Measurements from ENCODE around the gene FAM171A2.

DNA sequence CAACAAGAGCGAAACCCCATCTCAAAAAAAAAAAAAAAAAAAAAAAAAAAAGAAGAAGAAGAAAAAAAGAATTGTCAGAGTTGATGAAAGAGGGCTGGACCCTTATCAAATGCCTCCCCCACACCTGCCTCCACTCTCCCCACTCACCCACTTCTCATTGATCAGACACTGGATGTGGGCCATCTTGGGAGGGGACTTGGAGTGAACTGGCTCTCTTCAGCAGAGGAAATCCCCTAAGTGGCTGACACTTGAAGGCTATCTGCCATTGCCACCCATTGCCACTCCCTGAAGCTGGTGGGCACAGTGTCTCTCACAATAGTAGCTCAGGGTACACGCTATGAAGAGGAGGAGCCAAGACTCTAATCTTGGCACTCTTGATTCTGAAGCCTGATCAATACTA is 24.2 kb upstream of the FAM171A2 start:
- TF ChIP-seq, protein P1, sequence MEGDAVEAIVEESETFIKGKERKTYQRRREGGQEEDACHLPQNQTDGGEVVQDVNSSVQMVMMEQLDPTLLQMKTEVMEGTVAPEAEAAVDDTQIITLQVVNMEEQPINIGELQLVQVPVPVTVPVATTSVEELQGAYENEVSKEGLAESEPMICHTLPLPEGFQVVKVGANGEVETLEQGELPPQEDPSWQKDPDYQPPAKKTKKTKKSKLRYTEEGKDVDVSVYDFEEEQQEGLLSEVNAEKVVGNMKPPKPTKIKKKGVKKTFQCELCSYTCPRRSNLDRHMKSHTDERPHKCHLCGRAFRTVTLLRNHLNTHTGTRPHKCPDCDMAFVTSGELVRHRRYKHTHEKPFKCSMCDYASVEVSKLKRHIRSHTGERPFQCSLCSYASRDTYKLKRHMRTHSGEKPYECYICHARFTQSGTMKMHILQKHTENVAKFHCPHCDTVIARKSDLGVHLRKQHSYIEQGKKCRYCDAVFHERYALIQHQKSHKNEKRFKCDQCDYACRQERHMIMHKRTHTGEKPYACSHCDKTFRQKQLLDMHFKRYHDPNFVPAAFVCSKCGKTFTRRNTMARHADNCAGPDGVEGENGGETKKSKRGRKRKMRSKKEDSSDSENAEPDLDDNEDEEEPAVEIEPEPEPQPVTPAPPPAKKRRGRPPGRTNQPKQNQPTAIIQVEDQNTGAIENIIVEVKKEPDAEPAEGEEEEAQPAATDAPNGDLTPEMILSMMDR (IDR thresholded peaks at IDR 0.05; ENCODE audit: control extremely low read depth in 1 of 3, insufficient read depth in 1 of 3, low read depth in 1 of 3, low read length in 3 of 3) = no peak
- no peak for TF ChIP-seq TAF1 (IDR thresholded peaks at IDR 0.05; ENCODE audit: low read depth, low read length)
- no peak for TF ChIP-seq TEAD4 (IDR thresholded peaks at IDR 0.05; ENCODE audit: low read depth, low read length)
- TF ChIP-seq, protein P2, sequence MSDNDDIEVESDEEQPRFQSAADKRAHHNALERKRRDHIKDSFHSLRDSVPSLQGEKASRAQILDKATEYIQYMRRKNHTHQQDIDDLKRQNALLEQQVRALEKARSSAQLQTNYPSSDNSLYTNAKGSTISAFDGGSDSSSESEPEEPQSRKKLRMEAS (IDR thresholded peaks at IDR 0.05) = no peak
- no peak for TF ChIP-seq EZH2 (IDR thresholded peaks at IDR 0.05; ENCODE audit: low read depth, low read length, severe bottlenecking)
- TF ChIP-seq, protein P3, sequence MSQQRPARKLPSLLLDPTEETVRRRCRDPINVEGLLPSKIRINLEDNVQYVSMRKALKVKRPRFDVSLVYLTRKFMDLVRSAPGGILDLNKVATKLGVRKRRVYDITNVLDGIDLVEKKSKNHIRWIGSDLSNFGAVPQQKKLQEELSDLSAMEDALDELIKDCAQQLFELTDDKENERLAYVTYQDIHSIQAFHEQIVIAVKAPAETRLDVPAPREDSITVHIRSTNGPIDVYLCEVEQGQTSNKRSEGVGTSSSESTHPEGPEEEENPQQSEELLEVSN (IDR thresholded peaks at IDR 0.05) = no peak
- TF ChIP-seq SUZ12 (IDR thresholded peaks at IDR 0.05; ENCODE audit: low read length) = no peak
- TF ChIP-seq POLR2A (IDR thresholded peaks at IDR 0.05; ENCODE audit: control extremely low read depth in 1 of 2, low read depth in 2 of 2, low read length in 2 of 2) = no peak
- TF ChIP-seq, protein P4, sequence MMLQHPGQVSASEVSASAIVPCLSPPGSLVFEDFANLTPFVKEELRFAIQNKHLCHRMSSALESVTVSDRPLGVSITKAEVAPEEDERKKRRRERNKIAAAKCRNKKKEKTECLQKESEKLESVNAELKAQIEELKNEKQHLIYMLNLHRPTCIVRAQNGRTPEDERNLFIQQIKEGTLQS (IDR thresholded peaks at IDR 0.05; ENCODE audit: insufficient read depth, low read depth, low read length) = no peak
- TF ChIP-seq FOSL1 (IDR thresholded peaks at IDR 0.05; ENCODE audit: insufficient read depth, low read depth, low read length) = no peak
- TF ChIP-seq SIN3A (conservative IDR thresholded peaks at IDR 0.05 in 1 of 2, IDR thresholded peaks at IDR 0.05 in 1 of 2; ENCODE audit: low read depth in 1 of 2, low read length in 2 of 2) = no peak
- TF ChIP-seq YY1 (IDR thresholded peaks at IDR 0.05; ENCODE audit: low read depth, low read length) = no peak
- TF ChIP-seq MAFK (IDR thresholded peaks at IDR 0.05; ENCODE audit: low read depth, low read length) = no peak
- TF ChIP-seq CREB1 (IDR thresholded peaks at IDR 0.05) = no peak

Measured in H1 (cell line).